Sigmoid colon (tissue), 7 donors: ENCODE measurements around the gene CPSF4L. TPM values are rescaled to one million over a fixed set of nuclear protein-coding genes. Genes with fewer than 3 reads are reported as not detected.
A peak's percentile ranks its signal among the peaks of the same experiment; 100 is the strongest.

Experiments used
- DNase-seq: peaks from one replicate; pipeline ENCODE4 v3.0.0-alpha.2; 2019
- H3K27ac ChIP-seq, 4 donors: fragments of 200-600 bp; sonication (generic); one replicate each; pipeline ENCODE4 v1.5.1; 2016 to 2019; ENCODE audit warnings: mild to moderate bottlenecking in 1 of 4
- H3K27me3 ChIP-seq, 3 donors: fragments of 200-600 bp; sonication (generic); one replicate each; pipeline ENCODE4 v1.5.1; 2019; ENCODE audit warnings: mild to moderate bottlenecking in 1 of 3
- H3K36me3 ChIP-seq, 4 donors: fragments of 200-600 bp; sonication (generic); one replicate each; pipeline ENCODE4 v1.5.1; 2016 to 2019
- H3K4me1 ChIP-seq, 4 donors: fragments of 200-600 bp; sonication (generic); one replicate each; pipeline ENCODE4 v1.5.1; 2017 to 2019
- H3K4me3 ChIP-seq, 4 donors: fragments of 200-600 bp; sonication (generic); one replicate each; pipeline ENCODE4 v1.5.1; 2017 to 2019; ENCODE audit warnings: mild to moderate bottlenecking in 2 of 4, moderate library complexity in 1 of 4
- H3K9me3 ChIP-seq, 4 donors: fragments of 200-600 bp in 3 of 4; sonication (generic) in 3 of 4; one replicate each; pipeline versions ENCODE4 v1.5.1 to v1.6.1; 2013 to 2019
- CTCF ChIP-seq, 4 experiments: fragments of 450-650 bp in 3 of 4; fragments of 200-600 bp in 1 of 4; IDR thresholded peaks; one replicate each; pipeline ENCODE4 v1.5.1; 2016 to 2019; ENCODE audit warnings: antibody characterized with exemption in 4 of 4, mild to moderate bottlenecking in 3 of 4, moderate library complexity in 2 of 4
- EP300 ChIP-seq, 4 donors: sonication (generic); formaldehyde crosslinking; IDR thresholded peaks; one replicate each; pipeline ENCODE4 v1.6.1; 2017; ENCODE audit warnings: antibody characterized with exemption in 4 of 4
- POLR2A ChIP-seq, 2 donors: fragments of 450-650 bp; IDR thresholded peaks; one replicate each; pipeline ENCODE4 v1.6.1; 2016; ENCODE audit warnings: antibody characterized with exemption in 2 of 2, mild to moderate bottlenecking in 2 of 2, moderate library complexity in 2 of 2
- POLR2AphosphoS5 ChIP-seq, 4 donors: sonication (generic); formaldehyde crosslinking; IDR thresholded peaks; one replicate each; pipeline ENCODE4 v1.6.1; 2017; ENCODE audit warnings: antibody characterized with exemption in 4 of 4
- WGBS, 2 donors: extraction: QIAGEN DNeasy Blood & Tissue Kit; methylation state at CpG; one replicate each; pipeline ENCODE4 v1.1.7; 2013; 5-methylcytosine and 5-hydroxymethylcytosine counted together
- intact Hi-C: fragments of 100-400 bp; cut with DNase I; formaldehyde crosslinking; loops from one replicate; pipeline ENCODE4 v1.15.1; 2023
- polyA plus RNA-seq, 3 donors: library from polyadenylated mRNA; stranded (reverse); fragments of 200-250 nt; gene quantifications; one replicate each; pipeline ENCODE4 v1.2.3, GENCODE V29; 2013
- total RNA-seq, 4 donors: library from RNA; depleted of rRNA; stranded (reverse); fragments of >200 nt; gene quantifications; one replicate each; pipeline ENCODE4 v1.1.0, GENCODE V29; 2016
- donor health status: healthy with polysubstance abuse.
- donor health status: Bipolar disorder and iron deficiency.
- donor health status: healthy.

The CPSF4L gene
- total and polyA plus RNA-seq, 7 donors, result not detected

- peak; percentile 97 for DNase-seq
- Histone ChIP-seq H3K27me3 (no peaks in the 10 kb centered on the region), H3K27ac (peak overlapping the region; percentile 80 to 91 (median 88)), H3K9me3 (no peaks in the 10 kb centered on the region), H3K4me3 (peak overlapping the region; percentile 82 to 99 (median 94)), H3K36me3 (peaks cover 0 to 21% (median 3%) of the 10 kb centered on the region in 4 donors), H3K4me1 (peaks cover 0 to 54% (median 46%) of the 10 kb centered on the region in 4 donors)
- peak; percentile 19 to 66 for TF ChIP-seq POLR2A (IDR thresholded peaks at IDR 0.05)
- TF ChIP-seq CTCF (IDR thresholded peaks at IDR 0.05), result peak in 2 of 4 experiments; percentile 28 to 31
- peak; percentile 81 to 95 (median 92) for TF ChIP-seq POLR2AphosphoS5 (IDR thresholded peaks at IDR 0.05)
- no peak for TF ChIP-seq EP300 (IDR thresholded peaks at IDR 0.05)
- WGBS, 2 donors, result 1% methylated on average over 63 of the region's 63 CpGs
- intact Hi-C loops, result loop anchor here (2.0 to 10.0 kb wide), 2 partner anchors 39 to 507 kb away; partner anchors contain the start of gene COG1
These were observed 29.7 kb downstream of the CPSF4L start for GRCh38 chr17:73231841-73232586.

- TF ChIP-seq POLR2A (IDR thresholded peaks at IDR 0.05), result no peak
- Histone ChIP-seq H3K36me3 (peaks cover 0 to 15% (median 2%) of the 10 kb centered on the region in 4 donors), H3K27me3 (no peaks in the 10 kb centered on the region), H3K4me1 (peaks cover 0 to 56% (median 49%) of the 10 kb centered on the region in 4 donors), H3K9me3 (no peaks in the 10 kb centered on the region), H3K4me3 (peak overlapping the region; percentile 82 to 99 (median 94)), H3K27ac (peak overlapping the region; percentile 80 to 91 (median 88))
- intact Hi-C loops, result loop anchor here (10.0 kb wide), 1 partner anchor 507 kb away; no protein-coding TSS in a partner anchor
- no peak for DNase-seq
- 1% methylated on average over 20 of the region's 20 CpGs for WGBS, 2 donors
These were observed 30.3 kb downstream of the CPSF4L start for GRCh38 chr17:73231395-73231794.

- no peak overlapping the region for H3K4me3 ChIP-seq
- WGBS, 2 donors, result 87 to 89% methylated on average over 6 of the region's 6 CpGs
These were observed 31.6 kb downstream of the CPSF4L start for GRCh38 chr17:73230088-73230487.

GRCh38 chr17:73228748-73229236 is 32.9 kb downstream of the CPSF4L start:
- Histone ChIP-seq H3K4me3 (no peak overlapping the region), H3K36me3 (no peaks in the 10 kb centered on the region), H3K4me1 (peaks cover 0 to 58% (median 48%) of the 10 kb centered on the region in 4 donors), H3K27me3 (no peaks in the 10 kb centered on the region), H3K27ac (peak overlapping the region; percentile 35 to 69 (median 66)), H3K9me3 (no peaks in the 10 kb centered on the region)
- intact Hi-C loops, result no loop called here
- peak in 3 of 4 donors; percentile 25 to 44 (median 35) for TF ChIP-seq POLR2AphosphoS5 (IDR thresholded peaks at IDR 0.05)
- no peak for TF ChIP-seq CTCF (IDR thresholded peaks at IDR 0.05)
- WGBS, 2 donors, result 0 to 7% methylated on average over 2 of the region's 2 CpGs
- DNase-seq, result peak; percentile 83

More at GRCh38 chr17:73230088-73230487, 31.6 kb downstream of the CPSF4L start:
- no peaks in the 10 kb centered on the region for H3K27me3 ChIP-seq
- H3K4me1 ChIP-seq, result peaks cover 0 to 61% (median 51%) of the 10 kb centered on the region in 4 donors
- no peak for DNase-seq
- no peaks in the 10 kb centered on the region for H3K9me3 ChIP-seq
- H3K36me3 ChIP-seq, result peaks cover 0 to 2% (median 0%) of the 10 kb centered on the region in 4 donors
- TF ChIP-seq EP300 (IDR thresholded peaks at IDR 0.05) (no peak), POLR2AphosphoS5 (IDR thresholded peaks at IDR 0.05) (no peak), CTCF (IDR thresholded peaks at IDR 0.05) (no peak), POLR2A (IDR thresholded peaks at IDR 0.05) (no peak)
- intact Hi-C loops, result loop anchor here (10.0 kb wide), 1 partner anchor 505 kb away; no protein-coding TSS in a partner anchor
- H3K27ac ChIP-seq, result no peak overlapping the region

GRCh38 chr17:73227944-73228343 is 33.7 kb downstream of the CPSF4L start:
- no peak overlapping the region for H3K4me3 ChIP-seq
- intact Hi-C loops, result no loop called here
- no peaks in the 10 kb centered on the region for H3K9me3 ChIP-seq
- 75 to 77% methylated on average over 6 of the region's 6 CpGs for WGBS, 2 donors
- no peak for DNase-seq
- no peaks in the 10 kb centered on the region for H3K36me3 ChIP-seq
- H3K27ac ChIP-seq, result peak overlapping the region in 1 of 4 donors; percentile 69
- TF ChIP-seq CTCF (IDR thresholded peaks at IDR 0.05) (no peak), POLR2AphosphoS5 (IDR thresholded peaks at IDR 0.05) (no peak), EP300 (IDR thresholded peaks at IDR 0.05) (no peak), POLR2A (IDR thresholded peaks at IDR 0.05) (no peak)
- peaks cover 0 to 50% (median 43%) of the 10 kb centered on the region in 4 donors for H3K4me1 ChIP-seq
- H3K27me3 ChIP-seq, result no peaks in the 10 kb centered on the region
